ENCODE measurements around the gene COL27A1.

Gene COL27A1

GRCh38 chr9:114345493-114346065 is 190.2 kb downstream of the COL27A1 start:
- H3K4me3 ChIP-seq (replicated peaks; ENCODE audit: insufficient read depth, low read length): no peak overlapping the region
- no peaks in the 10 kb centered on the region for H3K27me3 ChIP-seq (ENCODE audit: insufficient read depth, poor library complexity, severe bottlenecking)
- H3K27ac ChIP-seq (replicated peaks): no peak overlapping the region
- no peak for DNase-seq (ENCODE audit: low read depth in 1 of 2, low spot score in 1 of 2)
- TF ChIP-seq GABPA (IDR thresholded peaks at IDR 0.05; ENCODE audit: low read depth) (no peak), REST (IDR thresholded peaks at IDR 0.05; ENCODE audit: insufficient replicate concordance, low read depth) (no peak), SPI1 (IDR thresholded peaks at IDR 0.05; ENCODE audit: borderline replicate concordance, low read depth) (no peak), CTCF (IDR thresholded peaks at IDR 0.05; ENCODE audit: insufficient read depth, low read length) (no peak), POLR2AphosphoS5 (IDR thresholded peaks at IDR 0.05; ENCODE audit: low read depth) (no peak)

GRCh38 chr9:114346146-114346545 is 190.8 kb downstream of the COL27A1 start:
- DNase-seq (ENCODE audit: low read depth in 1 of 2, low spot score in 1 of 2): no peak
- no peaks in the 10 kb centered on the region for H3K27me3 ChIP-seq (ENCODE audit: insufficient read depth, poor library complexity, severe bottlenecking)
- TF ChIP-seq POLR2AphosphoS5 (IDR thresholded peaks at IDR 0.05; ENCODE audit: low read depth): no peak
- TF ChIP-seq CTCF (IDR thresholded peaks at IDR 0.05; ENCODE audit: insufficient read depth, low read length): no peak
- TF ChIP-seq GABPA (IDR thresholded peaks at IDR 0.05; ENCODE audit: low read depth): no peak
- no peak for TF ChIP-seq SPI1 (IDR thresholded peaks at IDR 0.05; ENCODE audit: borderline replicate concordance, low read depth)

GRCh38 chr9:114347675-114348074 is 192.3 kb downstream of the COL27A1 start:
- H3K27me3 ChIP-seq (ENCODE audit: insufficient read depth, poor library complexity, severe bottlenecking): no peaks in the 10 kb centered on the region
- H3K4me3 ChIP-seq (replicated peaks; ENCODE audit: insufficient read depth, low read length): no peak overlapping the region
- DNase-seq (ENCODE audit: low read depth in 1 of 2, low spot score in 1 of 2): no peak
- no peak overlapping the region; the same call in 1 of the 2 replicates for H3K27ac ChIP-seq (replicated peaks)
- TF ChIP-seq GABPA (IDR thresholded peaks at IDR 0.05; ENCODE audit: low read depth): no peak
- no peak for TF ChIP-seq SPI1 (IDR thresholded peaks at IDR 0.05; ENCODE audit: borderline replicate concordance, low read depth)

More at GRCh38 chr9:114346146-114346545, 190.8 kb downstream of the COL27A1 start:
- H3K27ac ChIP-seq (replicated peaks): no peak overlapping the region
- H3K4me3 ChIP-seq (replicated peaks; ENCODE audit: insufficient read depth, low read length): no peak overlapping the region

- H3K4me3 ChIP-seq (replicated peaks; ENCODE audit: insufficient read depth, low read length): no peak overlapping the region
- DNase-seq (ENCODE audit: low read depth in 1 of 2, low spot score in 1 of 2): no peak
- H3K27ac ChIP-seq (replicated peaks): peak overlapping the region; percentile 70
- no peak for TF ChIP-seq CTCF (IDR thresholded peaks at IDR 0.05; ENCODE audit: insufficient read depth, low read length)
- no peak for TF ChIP-seq SPI1 (IDR thresholded peaks at IDR 0.05; ENCODE audit: borderline replicate concordance, low read depth)
- no peak for TF ChIP-seq POLR2AphosphoS5 (IDR thresholded peaks at IDR 0.05; ENCODE audit: low read depth)
- no peak for TF ChIP-seq REST (IDR thresholded peaks at IDR 0.05; ENCODE audit: insufficient replicate concordance, low read depth)
- TF ChIP-seq GABPA (IDR thresholded peaks at IDR 0.05; ENCODE audit: low read depth): no peak
- no peaks in the 10 kb centered on the region for H3K27me3 ChIP-seq (ENCODE audit: insufficient read depth, poor library complexity, severe bottlenecking)
Observed at GRCh38 chr9:114348261-114348905, 193.0 kb downstream of the COL27A1 start.
